ENCODE measurements around the gene CACNG1. TPM values are rescaled to one million over a fixed set of nuclear protein-coding genes. Genes with fewer than 3 reads are reported as not detected.

CACNG1 gene
- total and polyA plus RNA-seq, 2 donors (not counting 3 experiments of a cell fraction or from before 2014, with no cell fraction given): not detected

- no peak for FAIRE-seq
- CTCF ChIA-PET: interaction anchor here (1.0 to 1.6 kb wide), 3 partner anchors 11 to 17 kb away, joined by 3 to 4 read pairs (median 4); no protein-coding TSS in a partner anchor
- intact Hi-C loops (cut with micrococcal nuclease): no loop called here
These were observed 24.0 kb upstream of the CACNG1 start for GRCh38 chr17:67020293-67020766.

More at GRCh38 chr17:67020293-67020766, 24.0 kb upstream of the CACNG1 start:
- dilution Hi-C loops (cut with MboI; ENCODE audit: extremely low pct_ligation_motif_present, low sequenced_read_pairs): no loop called here
- Histone ChIP-seq H3K79me2 (ENCODE audit: control insufficient read depth, insufficient read depth, low read length) (no peaks in the 10 kb centered on the region), H3K4me2 (ENCODE audit: insufficient read depth, low read length) (no peak overlapping the region), H3K36me3 (ENCODE audit: control insufficient read depth in 2 of 2, extremely low read depth in 1 of 2, insufficient read depth in 2 of 2, low read length in 2 of 2) (no peaks in the 10 kb centered on the region), H3K4me3 (replicated peaks in 1 of 3; ENCODE audit: insufficient read depth in 1 of 3, low read depth in 1 of 3, low read length in 3 of 3) (no peak overlapping the region), H3K9ac (replicated peaks; ENCODE audit: extremely low read depth, insufficient read depth, low read length) (no peak overlapping the region), H3K9me1 (replicated peaks; ENCODE audit: control insufficient read depth, extremely low read depth, insufficient read depth, low read length) (no peaks in the 10 kb centered on the region), H2AFZ (ENCODE audit: low read depth, low read length) (no peak overlapping the region), H3K9me3 (replicated peaks; ENCODE audit: control insufficient read depth, insufficient read depth, low read length) (no peaks in the 10 kb centered on the region), H3K27ac (ENCODE audit: insufficient read depth, low read depth, low read length) (no peak overlapping the region), H3K4me1 (ENCODE audit: control insufficient read depth, extremely low read depth, insufficient read depth, low read length) (no peaks in the 10 kb centered on the region), H3K27me3 (ENCODE audit: control insufficient read depth in 2 of 2, insufficient read depth in 2 of 2, low read length in 2 of 2) (no peaks in the 10 kb centered on the region), H4K20me1 (replicated peaks; ENCODE audit: control insufficient read depth, extremely low read depth, insufficient read depth, low read length) (no peaks in the 10 kb centered on the region)
- POLR2A ChIA-PET: no interaction called here
- TF ChIP-seq CTCF (IDR thresholded peaks at IDR 0.05; ENCODE audit: extremely low read depth in 1 of 2, insufficient read depth in 1 of 2, low read depth in 1 of 2, low read length in 2 of 2): no peak
- TF ChIP-seq MAX (IDR thresholded peaks at IDR 0.05; ENCODE audit: insufficient read depth, insufficient read length): no peak
- TF ChIP-seq FOS (IDR thresholded peaks at IDR 0.05; ENCODE audit: borderline replicate concordance, insufficient read depth, low read length): no peak
- TF ChIP-seq GATA2 (IDR thresholded peaks at IDR 0.05; ENCODE audit: insufficient read depth, insufficient read length, low read depth, low read length): no peak
- TF ChIP-seq JUN (IDR thresholded peaks at IDR 0.05; ENCODE audit: borderline replicate concordance, insufficient read depth, insufficient read length, low read depth): no peak
- no peak for TF ChIP-seq MYC (IDR thresholded peaks at IDR 0.05; ENCODE audit: low read depth, low read length)
- no TSS peak for BruUV-seq (replicated peaks)
- DNase-seq (ENCODE audit: low read depth, low spot score): no peak

All from endothelial cell of umbilical vein (primary cell).